AG04450 (cell line): ENCODE data around the gene NLN. TPM values are rescaled to one million over a fixed set of nuclear protein-coding genes. Genes with fewer than 3 reads are reported as not detected.

Experiments
- CTCF ChIA-PET: fragments of 300-600, 350-600 bp; formaldehyde crosslinking; extraction: SDS; loops from one replicate; lab custom pipeline; 2022; ENCODE audit warnings: antibody characterized with exemption, inconsistent platforms; lab: Charles Lee
- POLR2A ChIA-PET: fragments of 350-600 bp; formaldehyde crosslinking; extraction: SDS; loops from one replicate; lab custom pipeline; 2021; ENCODE audit warnings: antibody characterized with exemption, inconsistent platforms; lab: Yijun Ruan, JAX
- DNase-seq: peaks from one replicate; pipeline ENCODE4 v3.0.0-alpha.2; 2011; ENCODE audit warnings: low read depth, low spot score
- H3K27ac ChIP-seq: one replicate; pipeline ENCODE4 v1.5.1; 2012; ENCODE audit warnings: low read depth, low read length, control low read depth
- H3K27me3 ChIP-seq: one replicate; pipeline ENCODE4 v1.6.0; 2012; ENCODE audit warnings: low read length; ENCODE audit not compliant: control insufficient read depth, insufficient read depth
- H3K4me3 ChIP-seq: 2 replicates; pipeline ENCODE4 v1.5.1; 2011; ENCODE audit warnings: mild to moderate bottlenecking, low read depth, low read length, control low read depth
- H3K9me3 ChIP-seq: 2 replicates; pipeline ENCODE4 v1.5.1; 2012; ENCODE audit warnings: low read length; ENCODE audit not compliant: control insufficient read depth, insufficient read depth
- polyA plus RNA-seq: library from polyadenylated mRNA; depleted of rRNA; stranded (reverse); fragments of >200 nt; gene quantifications from 2 replicates; pipeline ENCODE4 v1.2.3, GENCODE V29; 2011
- TF ChIP-seq, protein P1 (sequence below): IDR thresholded peaks from 2 replicates; pipeline ENCODE4 v1.5.1; 2011; ENCODE audit warnings: low read depth, low read length, control low read depth, inconsistent platforms

Gene NLN
- polyA plus RNA-seq, 1 experiment: 28.8 TPM

DNA sequence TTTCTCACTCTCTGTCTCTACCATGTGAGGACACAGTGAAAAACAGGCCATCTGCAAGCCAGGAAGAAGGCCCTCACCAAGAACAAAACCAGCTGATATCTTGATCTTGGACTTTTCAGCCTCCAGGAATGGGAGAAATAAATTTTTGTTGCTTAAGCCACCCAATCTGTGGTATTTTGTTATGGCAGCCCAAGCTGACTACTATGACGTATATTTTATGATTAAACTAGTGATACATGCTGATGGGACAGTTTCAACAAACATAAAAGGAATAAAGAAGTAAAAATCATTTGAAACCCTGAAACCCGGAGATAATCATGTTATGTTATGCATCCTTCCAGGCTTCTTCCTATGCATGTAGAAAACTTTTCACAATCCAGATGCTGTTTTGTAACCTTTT is 132.9 kb downstream of the NLN start:
- CTCF ChIA-PET: no interaction called here

GRCh38 chr5:65855766-65856315 is 133.8 kb downstream of the NLN start:
- no peak overlapping the region for H3K4me3 ChIP-seq
- DNase-seq: no peak
- ChIA-PET POLR2A (no interaction called here), CTCF (no interaction called here)
- H3K9me3 ChIP-seq: peaks cover 3% of the 10 kb centered on the region; the same call in 1 of the 2 replicates
- no peak overlapping the region for H3K27ac ChIP-seq
- no peaks in the 10 kb centered on the region for H3K27me3 ChIP-seq
- TF ChIP-seq, protein P1, sequence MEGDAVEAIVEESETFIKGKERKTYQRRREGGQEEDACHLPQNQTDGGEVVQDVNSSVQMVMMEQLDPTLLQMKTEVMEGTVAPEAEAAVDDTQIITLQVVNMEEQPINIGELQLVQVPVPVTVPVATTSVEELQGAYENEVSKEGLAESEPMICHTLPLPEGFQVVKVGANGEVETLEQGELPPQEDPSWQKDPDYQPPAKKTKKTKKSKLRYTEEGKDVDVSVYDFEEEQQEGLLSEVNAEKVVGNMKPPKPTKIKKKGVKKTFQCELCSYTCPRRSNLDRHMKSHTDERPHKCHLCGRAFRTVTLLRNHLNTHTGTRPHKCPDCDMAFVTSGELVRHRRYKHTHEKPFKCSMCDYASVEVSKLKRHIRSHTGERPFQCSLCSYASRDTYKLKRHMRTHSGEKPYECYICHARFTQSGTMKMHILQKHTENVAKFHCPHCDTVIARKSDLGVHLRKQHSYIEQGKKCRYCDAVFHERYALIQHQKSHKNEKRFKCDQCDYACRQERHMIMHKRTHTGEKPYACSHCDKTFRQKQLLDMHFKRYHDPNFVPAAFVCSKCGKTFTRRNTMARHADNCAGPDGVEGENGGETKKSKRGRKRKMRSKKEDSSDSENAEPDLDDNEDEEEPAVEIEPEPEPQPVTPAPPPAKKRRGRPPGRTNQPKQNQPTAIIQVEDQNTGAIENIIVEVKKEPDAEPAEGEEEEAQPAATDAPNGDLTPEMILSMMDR: no peak

More for the DNA sequence above, 132.9 kb downstream of the NLN start:
- peak overlapping the region; percentile 3 for H3K27ac ChIP-seq
- H3K9me3 ChIP-seq: peaks cover 3% of the 10 kb centered on the region; the same call in 1 of the 2 replicates
- DNase-seq: no peak
- no peaks in the 10 kb centered on the region for H3K27me3 ChIP-seq
- TF ChIP-seq, protein P1: no peak
- POLR2A ChIA-PET: interaction anchor here (0.7 to 1.3 kb wide), 3 partner anchors 10 to 71 kb away, joined by 3 to 7 read pairs (median 7); partner anchors contain the start of gene ERBIN
- H3K4me3 ChIP-seq: no peak overlapping the region

DNA sequence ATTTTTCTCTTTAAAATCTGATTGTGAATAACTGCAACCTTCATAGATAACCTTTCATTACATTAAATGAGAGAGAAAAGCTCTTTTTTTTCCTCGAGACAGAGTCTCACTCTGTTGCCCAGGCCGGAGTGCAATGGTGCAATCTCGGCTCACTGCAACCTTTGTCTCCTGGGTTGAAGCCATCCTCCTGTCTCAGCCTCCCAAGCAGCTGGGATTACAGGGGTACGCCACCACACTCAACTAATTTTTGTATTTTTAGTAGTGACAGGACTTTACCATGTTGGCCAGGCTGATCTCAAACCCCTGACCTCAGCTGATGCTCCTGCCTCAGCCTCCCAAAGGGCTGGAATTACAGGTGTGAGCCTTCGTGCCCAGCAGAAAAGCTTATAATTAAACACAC is 134.5 kb downstream of the NLN start:
- Histone ChIP-seq H3K4me3 (no peak overlapping the region), H3K27me3 (no peaks in the 10 kb centered on the region), H3K9me3 (peaks cover 3% of the 10 kb centered on the region; the same call in 1 of the 2 replicates), H3K27ac (no peak overlapping the region)
- ChIA-PET CTCF (no interaction called here), POLR2A (no interaction called here)
- TF ChIP-seq, protein P1: no peak
- DNase-seq: no peak

GRCh38 chr5:65858316-65858715 is 136.3 kb downstream of the NLN start:
- no peak for DNase-seq
- CTCF ChIA-PET: no interaction called here

DNA sequence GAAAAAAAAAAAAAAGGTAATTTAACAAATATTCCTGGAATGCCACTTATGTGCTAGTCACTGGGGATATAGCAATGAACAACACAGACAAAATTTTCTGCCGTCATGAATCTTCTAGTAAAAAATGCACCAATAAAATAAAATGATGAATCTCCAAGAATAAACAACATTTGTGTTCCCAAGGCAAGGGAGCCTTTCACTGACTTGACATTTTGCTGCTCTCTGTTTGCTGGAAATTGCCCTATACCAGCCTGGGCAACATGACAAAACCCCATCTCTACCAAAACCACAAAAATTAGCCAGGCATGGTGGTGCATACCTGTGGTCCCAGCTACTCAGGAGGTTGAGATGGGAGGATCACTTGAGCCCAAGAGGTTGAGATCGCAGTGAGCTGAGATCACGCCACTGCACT is 139.8 kb downstream of the NLN start:
- peak overlapping the region; percentile 82 for H3K27ac ChIP-seq
- ChIA-PET POLR2A (interaction anchor here (0.6 to 0.7 kb wide), 5 partner anchors 91 to 195 kb away, joined by 3 to 8 read pairs (median 5); no protein-coding TSS in a partner anchor), CTCF (interaction anchor here (0.7 kb wide), 1 partner anchor 119 kb away, joined by 3 read pairs; no protein-coding TSS in a partner anchor)
- H3K9me3 ChIP-seq: no peaks in the 10 kb centered on the region; the same call in 1 of the 2 replicates
- TF ChIP-seq, protein P1: no peak
- H3K4me3 ChIP-seq: no peak overlapping the region
- H3K27me3 ChIP-seq: no peaks in the 10 kb centered on the region
- peak; percentile 71 for DNase-seq

More at GRCh38 chr5:65858316-65858715, 136.3 kb downstream of the NLN start:
- Histone ChIP-seq H3K27ac (no peak overlapping the region), H3K4me3 (no peak overlapping the region), H3K9me3 (no peaks in the 10 kb centered on the region), H3K27me3 (no peaks in the 10 kb centered on the region)
- TF ChIP-seq, protein P1: no peak
- POLR2A ChIA-PET: no interaction called here
